Measurements from ENCODE around the gene MBNL1. TPM values are rescaled to one million over a fixed set of nuclear protein-coding genes. Genes with fewer than 3 reads are reported as not detected.
A peak's percentile ranks its signal among the peaks of the same experiment; 100 is the strongest.

MBNL1 gene
- total and polyA plus RNA-seq, 8 donors: 15.2 to 73.2 (median 40.2) TPM

DNA sequence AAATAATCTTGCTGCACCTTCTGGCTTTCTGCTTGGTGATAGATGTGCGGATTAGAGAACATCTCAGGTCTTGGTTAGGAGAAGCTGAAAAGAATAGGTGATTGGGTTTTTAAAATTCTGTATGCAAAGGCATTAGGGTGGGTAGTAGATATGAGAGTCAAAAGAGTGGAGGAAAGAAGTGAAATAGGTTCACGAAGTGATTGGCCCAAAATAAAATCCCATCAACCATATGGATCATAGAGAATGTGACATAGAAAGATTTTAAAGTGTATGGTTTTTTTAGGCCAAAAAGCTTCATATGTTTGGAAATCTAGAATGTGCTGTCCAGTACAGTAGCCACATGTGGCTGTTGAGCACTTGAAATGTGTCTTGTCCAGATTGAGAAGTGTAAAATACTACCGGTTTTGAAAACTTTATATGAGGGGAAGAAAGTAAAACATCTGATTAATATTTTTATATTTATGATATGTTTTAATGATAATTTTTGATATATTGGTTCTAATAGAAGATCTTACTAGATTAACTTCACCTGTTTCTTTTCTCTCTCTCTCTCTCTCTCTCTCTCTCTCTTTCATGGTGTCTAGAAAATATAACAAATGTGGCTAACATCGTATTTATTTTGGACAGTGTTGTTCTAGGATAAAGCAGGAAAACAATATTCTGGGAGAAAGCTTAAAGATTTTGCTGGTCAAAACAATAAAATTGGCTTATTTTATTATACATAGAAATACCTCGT, 2.9 kb downstream of the MBNL1 start:
- no peaks in the 10 kb centered on the region for H3K36me3 ChIP-seq
- no peaks in the 10 kb centered on the region for H3K27me3 ChIP-seq
- WGBS, 2 donors: 54 to 60% methylated on average over 5 of the region's 5 CpGs
- H3K27ac ChIP-seq: peak overlapping the region in 2 of 4 donors; percentile 98 to 99
- intact Hi-C loops (cut with DNase I): no loop called here
- peak overlapping the region in 2 of 4 donors; percentile 66 to 85 for H3K4me3 ChIP-seq
- DNase-seq (no peak), FAIRE-seq (no peak), ATAC-seq (no peak)
- TF ChIP-seq, protein P1, sequence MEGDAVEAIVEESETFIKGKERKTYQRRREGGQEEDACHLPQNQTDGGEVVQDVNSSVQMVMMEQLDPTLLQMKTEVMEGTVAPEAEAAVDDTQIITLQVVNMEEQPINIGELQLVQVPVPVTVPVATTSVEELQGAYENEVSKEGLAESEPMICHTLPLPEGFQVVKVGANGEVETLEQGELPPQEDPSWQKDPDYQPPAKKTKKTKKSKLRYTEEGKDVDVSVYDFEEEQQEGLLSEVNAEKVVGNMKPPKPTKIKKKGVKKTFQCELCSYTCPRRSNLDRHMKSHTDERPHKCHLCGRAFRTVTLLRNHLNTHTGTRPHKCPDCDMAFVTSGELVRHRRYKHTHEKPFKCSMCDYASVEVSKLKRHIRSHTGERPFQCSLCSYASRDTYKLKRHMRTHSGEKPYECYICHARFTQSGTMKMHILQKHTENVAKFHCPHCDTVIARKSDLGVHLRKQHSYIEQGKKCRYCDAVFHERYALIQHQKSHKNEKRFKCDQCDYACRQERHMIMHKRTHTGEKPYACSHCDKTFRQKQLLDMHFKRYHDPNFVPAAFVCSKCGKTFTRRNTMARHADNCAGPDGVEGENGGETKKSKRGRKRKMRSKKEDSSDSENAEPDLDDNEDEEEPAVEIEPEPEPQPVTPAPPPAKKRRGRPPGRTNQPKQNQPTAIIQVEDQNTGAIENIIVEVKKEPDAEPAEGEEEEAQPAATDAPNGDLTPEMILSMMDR (IDR thresholded peaks at IDR 0.05): no peak
- H3K4me1 ChIP-seq: peaks cover 10 to 46% (median 45%) of the 10 kb centered on the region in 3 donors
- no peaks in the 10 kb centered on the region for H3K9me3 ChIP-seq

GRCh38 chr3:152272771-152273242, 4.1 kb downstream of the MBNL1 start:
- WGBS, 2 donors: 60 to 67% methylated on average over 3 of the region's 3 CpGs
- TF ChIP-seq, protein P1 (IDR thresholded peaks at IDR 0.05): no peak

GRCh38 chr3:152276681-152277080, 8.0 kb downstream of the MBNL1 start:
- no peak for FAIRE-seq
- 95 to 96% methylated on average over 1 of the region's 1 CpG for WGBS, 2 donors
- intact Hi-C loops (cut with DNase I): no loop called here
- no peak for ATAC-seq
- DNase-seq: no peak
- Histone ChIP-seq H3K27me3 (no peaks in the 10 kb centered on the region), H3K36me3 (no peaks in the 10 kb centered on the region), H3K27ac (no peak overlapping the region), H3K4me1 (peaks cover 27 to 56% (median 54%) of the 10 kb centered on the region in 3 donors), H3K4me3 (no peak overlapping the region), H3K9me3 (no peaks in the 10 kb centered on the region)
- TF ChIP-seq, protein P1 (IDR thresholded peaks at IDR 0.05): no peak

More at GRCh38 chr3:152272771-152273242, 4.1 kb downstream of the MBNL1 start:
- intact Hi-C loops (cut with DNase I): no loop called here
- Histone ChIP-seq H3K9me3 (no peaks in the 10 kb centered on the region), H3K36me3 (no peaks in the 10 kb centered on the region), H3K27me3 (no peaks in the 10 kb centered on the region), H3K4me3 (no peak overlapping the region), H3K4me1 (peaks cover 13 to 46% (median 45%) of the 10 kb centered on the region in 3 donors), H3K27ac (no peak overlapping the region)
- no peak for ATAC-seq
- no peak for DNase-seq
- FAIRE-seq: no peak

DNA sequence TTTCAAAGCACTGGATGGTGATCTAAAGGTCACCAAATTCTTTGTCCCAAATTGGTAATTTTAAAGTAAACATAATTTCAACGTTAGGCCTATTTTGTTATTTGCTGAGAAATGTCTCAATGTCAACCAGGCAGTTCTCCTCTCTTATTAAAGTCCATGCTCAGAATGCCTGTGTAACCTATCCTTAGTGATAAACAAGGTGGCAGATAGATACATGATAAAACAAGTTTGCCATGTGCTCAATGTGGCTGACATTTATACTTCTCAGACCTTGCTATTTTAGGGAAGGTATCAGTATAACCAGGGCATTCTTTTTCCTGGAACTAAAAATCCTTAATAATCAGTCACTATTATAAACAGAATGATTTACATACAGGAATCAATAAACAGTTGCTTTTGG, 8.5 kb downstream of the MBNL1 start:
- no peak for FAIRE-seq
- DNase-seq: no peak
- WGBS, 2 donors: 4 to 5% methylated on average over 1 of the region's 1 CpG
- H3K4me3 ChIP-seq: no peak overlapping the region
- H3K27ac ChIP-seq: no peak overlapping the region
- no peaks in the 10 kb centered on the region for H3K9me3 ChIP-seq
- peaks cover 31 to 61% (median 52%) of the 10 kb centered on the region in 3 donors for H3K4me1 ChIP-seq
- H3K27me3 ChIP-seq: no peaks in the 10 kb centered on the region
- intact Hi-C loops (cut with DNase I): no loop called here
- peak in 1 of 4 donors; percentile 11 for ATAC-seq
- TF ChIP-seq, protein P1 (IDR thresholded peaks at IDR 0.05): no peak
- H3K36me3 ChIP-seq: no peaks in the 10 kb centered on the region
